ENCODE measurements around the gene CD274.

CD274 gene

GRCh38 chr9:5499889-5500398 is 49.6 kb downstream of the CD274 start:
- no peak for DNase-seq (ENCODE audit: low spot score)

GRCh38 chr9:5500441-5501235 is 50.3 kb downstream of the CD274 start:
- no peak for DNase-seq (ENCODE audit: low spot score)

- DNase-seq (ENCODE audit: low spot score): no peak
Measured at GRCh38 chr9:5502553-5502952, 52.2 kb downstream of the CD274 start.

- no peak for DNase-seq (ENCODE audit: low spot score)
Measured at GRCh38 chr9:5509573-5509972, 59.2 kb downstream of the CD274 start.

- DNase-seq (ENCODE audit: low spot score): no peak
Measured at GRCh38 chr9:5510360-5510931, 60.1 kb downstream of the CD274 start, which contains the start of gene PDCD1LG2. TSS of gene PDCD1LG2 (plus strand) at chr9:5510531. CDS start at chr9:5522547, 12,016 bp downstream.

GRCh38 chr9:5510989-5511388 is 60.6 kb downstream of the CD274 start:
- DNase-seq (ENCODE audit: low spot score): no peak

- DNase-seq (ENCODE audit: low spot score): no peak
Measured at GRCh38 chr9:5511476-5511875, 61.1 kb downstream of the CD274 start.

GRCh38 chr9:5511935-5512580 is 61.7 kb downstream of the CD274 start:
- DNase-seq (ENCODE audit: low spot score): no peak

- no peak for DNase-seq (ENCODE audit: low spot score)
Measured at GRCh38 chr9:5512658-5513452, 62.5 kb downstream of the CD274 start.

GRCh38 chr9:5513966-5514616 is 63.7 kb downstream of the CD274 start:
- no peak for DNase-seq (ENCODE audit: low spot score)

- DNase-seq (ENCODE audit: low spot score): no peak
Measured at GRCh38 chr9:5514617-5515260, 64.4 kb downstream of the CD274 start.

GRCh38 chr9:5515261-5515650 is 64.9 kb downstream of the CD274 start:
- DNase-seq (ENCODE audit: low spot score): no peak

- no peak for DNase-seq (ENCODE audit: low spot score)
Measured at GRCh38 chr9:5516453-5517220, 66.3 kb downstream of the CD274 start.

GRCh38 chr9:5518171-5518936 is 68.0 kb downstream of the CD274 start:
- DNase-seq (ENCODE audit: low spot score): no peak

- DNase-seq (ENCODE audit: low spot score): no peak
Measured at GRCh38 chr9:5518937-5519319, 68.6 kb downstream of the CD274 start.

Data from cerebellar cortex (tissue), 1 donor.